Measurements from ENCODE around the gene CFAP410.

- TF ChIP-seq EZH2phosphoT487 (IDR thresholded peaks at IDR 0.05; ENCODE audit: low read length), result no peak
- no peak for TF ChIP-seq CTCF (IDR thresholded peaks at IDR 0.05; ENCODE audit: low read length)
- no peak for TF ChIP-seq EZH2 (optimal IDR thresholded peaks at IDR 0.05; ENCODE audit: low read depth, low read length)
These were observed 10.8 kb downstream of the CFAP410 start for GRCh38 chr21:44328242-44328895.

Measured in MM.1S (cell line).